GM08714 (cell line): ENCODE results near the gene SNRNP35.
"Not testable (repeated sequence)": the region's sequence is repeated elsewhere in the genome, so short reads cannot be mapped to it uniquely, and the experiment has no call there.

Experiments
- H3K4me3 ChIP-seq: fragments of 200-500 bp; sonication (Bioruptor generic); 2 replicates; pipeline ENCODE4 v1.5.1; 2014; ENCODE audit warnings: mild to moderate bottlenecking, low read length, inconsistent platforms
- ZNF274 ChIP-seq: IDR thresholded peaks from 2 replicates; pipeline ENCODE4 v1.6.1; 2012; ENCODE audit warnings: mild to moderate bottlenecking, low read depth, low read length

Gene SNRNP35

GRCh38 chr12:123471374-123472068 lies 13.6 kb downstream of the SNRNP35 start:
- TF ChIP-seq ZNF274: no peak
- H3K4me3 ChIP-seq: no peak overlapping the region

- TF ChIP-seq ZNF274: no peak
- no peak overlapping the region for H3K4me3 ChIP-seq
Observed at GRCh38 chr12:123472438-123472849, 14.5 kb downstream of the SNRNP35 start.

GRCh38 chr12:123474485-123475245 lies 16.7 kb downstream of the SNRNP35 start:
- TF ChIP-seq ZNF274: no peak
- H3K4me3 ChIP-seq: no peak overlapping the region

- H3K4me3 ChIP-seq: no peak overlapping the region
- no peak for TF ChIP-seq ZNF274
Observed at GRCh38 chr12:123475246-123475703, 17.3 kb downstream of the SNRNP35 start.

GRCh38 chr12:123478069-123478468 lies 20.1 kb downstream of the SNRNP35 start:
- H3K4me3 ChIP-seq: no peak overlapping the region
- no peak for TF ChIP-seq ZNF274

- H3K4me3 ChIP-seq: no peak overlapping the region
- TF ChIP-seq ZNF274: no peak
Observed at GRCh38 chr12:123478762-123479161, 20.8 kb downstream of the SNRNP35 start.

GRCh38 chr12:123479442-123480180 lies 21.7 kb downstream of the SNRNP35 start:
- no peak for TF ChIP-seq ZNF274
- H3K4me3 ChIP-seq: no peak overlapping the region

- H3K4me3 ChIP-seq: not testable (repeated sequence)
Observed at GRCh38 chr12:123481251-123481650, 23.3 kb downstream of the SNRNP35 start.

GRCh38 chr12:123482876-123483275 lies 24.9 kb downstream of the SNRNP35 start:
- no peak for TF ChIP-seq ZNF274

DNA sequence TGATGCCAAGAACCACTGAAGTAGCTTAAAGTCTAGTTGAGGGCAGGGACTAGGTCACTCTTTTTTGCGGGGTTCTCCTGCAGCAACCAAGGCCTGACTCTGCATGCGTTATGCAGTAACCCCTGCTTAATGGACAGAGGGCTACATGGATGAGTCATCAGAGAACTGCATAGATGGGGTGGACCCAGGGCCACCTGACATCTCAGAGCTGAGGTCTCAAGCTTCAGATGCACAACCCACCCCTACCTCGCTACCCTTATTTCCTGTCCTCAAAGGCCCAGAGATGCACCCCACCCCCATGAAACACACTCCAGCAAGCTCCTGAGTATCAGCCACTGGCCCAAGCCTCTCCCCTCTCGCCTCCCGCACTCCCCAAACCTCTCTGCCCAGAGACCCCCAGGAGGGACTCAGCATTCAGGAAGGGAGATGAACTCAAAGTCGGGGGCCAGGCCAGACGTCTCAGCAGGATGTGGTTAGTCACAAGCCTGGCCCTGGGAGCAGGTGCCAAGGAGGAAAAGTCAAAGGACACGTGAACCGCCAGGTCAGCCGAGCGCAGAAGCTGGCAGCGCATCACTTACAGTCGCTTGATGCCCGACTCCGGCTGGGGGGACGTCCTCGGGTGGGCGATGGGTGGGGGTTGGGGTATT lies 25.8 kb downstream of the SNRNP35 start:
- TF ChIP-seq ZNF274: no peak
- H3K4me3 ChIP-seq: no peak overlapping the region

More at GRCh38 chr12:123482876-123483275, 24.9 kb downstream of the SNRNP35 start:
- no peak overlapping the region for H3K4me3 ChIP-seq

GRCh38 chr12:123485756-123486155 lies 27.8 kb downstream of the SNRNP35 start:
- no peak overlapping the region for H3K4me3 ChIP-seq
- no peak for TF ChIP-seq ZNF274

DNA sequence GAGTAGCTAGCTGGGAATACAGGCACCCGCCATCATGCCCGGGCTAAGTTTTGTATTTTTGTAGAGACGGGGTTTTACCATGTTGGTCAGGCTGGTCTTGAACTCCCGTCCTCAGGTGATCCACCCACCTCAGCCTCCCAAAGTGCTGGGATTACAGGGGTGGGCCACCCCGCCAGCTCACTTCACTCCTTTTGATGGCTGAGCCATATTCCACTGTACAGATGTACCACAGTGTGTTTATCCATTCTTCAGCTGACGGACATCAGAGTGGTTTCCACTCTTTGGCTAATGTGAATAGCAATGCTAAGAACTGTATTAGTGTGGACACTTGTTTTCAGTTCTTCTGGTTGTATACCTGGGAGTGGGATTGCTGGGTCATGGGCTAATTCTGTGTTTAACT lies 29.5 kb downstream of the SNRNP35 start:
- TF ChIP-seq ZNF274: no peak
- H3K4me3 ChIP-seq: no peak overlapping the region

DNA sequence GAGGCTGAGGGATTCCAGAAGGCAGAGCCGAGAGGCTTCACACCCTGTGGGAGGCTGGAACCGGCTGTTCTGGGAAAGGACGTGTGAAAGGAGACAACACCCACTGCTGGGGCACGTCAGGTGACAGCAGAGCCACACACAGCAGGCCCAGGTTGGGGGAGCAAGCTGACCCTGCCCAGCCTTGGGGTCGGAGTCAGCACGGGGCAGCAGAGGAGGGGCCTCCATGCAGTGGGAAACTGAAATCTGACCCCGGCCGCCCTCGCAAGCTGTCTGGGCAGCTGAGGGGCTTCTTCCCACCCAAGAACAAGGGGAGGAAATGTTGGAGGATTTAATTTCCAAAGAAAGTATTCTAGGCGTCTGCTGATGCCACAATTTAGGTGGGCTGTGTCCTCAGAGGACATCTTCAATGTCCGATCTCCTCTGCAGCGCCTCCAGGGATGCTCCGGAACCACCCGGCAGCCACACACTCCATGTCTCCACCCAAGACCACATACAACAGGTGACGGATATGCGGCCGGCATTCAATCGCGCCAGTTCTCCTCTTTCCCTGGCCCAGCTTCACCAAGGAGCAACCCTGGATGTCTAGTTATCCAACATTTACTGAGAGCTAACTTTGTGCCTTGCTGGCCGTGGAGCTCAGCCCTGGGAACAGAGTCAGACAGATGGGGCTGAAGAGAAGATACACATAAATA lies 30.7 kb downstream of the SNRNP35 start:
- no peak overlapping the region for H3K4me3 ChIP-seq
- no peak for TF ChIP-seq ZNF274

- no peak for TF ChIP-seq ZNF274
Observed at GRCh38 chr12:123489580-123489979, 31.6 kb downstream of the SNRNP35 start.

More at GRCh38 chr12:123489580-123489979, 31.6 kb downstream of the SNRNP35 start:
- H3K4me3 ChIP-seq: no peak overlapping the region
